Hematopoietic multipotent progenitor cell treated with erythropoietin and hydrocortisone succinate and interleukin-3 and kit ligand, for 8 days (in vitro differentiated cells): Measurements from ENCODE around the gene BOLA3.
"Not testable (repeated sequence)": the region's sequence is repeated elsewhere in the genome, so short reads cannot be mapped to it uniquely, and the experiment has no call there.

Experiments used
- DNase-seq: peaks from one replicate; pipeline ENCODE4 v3.0.0-alpha.2; 2015

The BOLA3 gene

DNA sequence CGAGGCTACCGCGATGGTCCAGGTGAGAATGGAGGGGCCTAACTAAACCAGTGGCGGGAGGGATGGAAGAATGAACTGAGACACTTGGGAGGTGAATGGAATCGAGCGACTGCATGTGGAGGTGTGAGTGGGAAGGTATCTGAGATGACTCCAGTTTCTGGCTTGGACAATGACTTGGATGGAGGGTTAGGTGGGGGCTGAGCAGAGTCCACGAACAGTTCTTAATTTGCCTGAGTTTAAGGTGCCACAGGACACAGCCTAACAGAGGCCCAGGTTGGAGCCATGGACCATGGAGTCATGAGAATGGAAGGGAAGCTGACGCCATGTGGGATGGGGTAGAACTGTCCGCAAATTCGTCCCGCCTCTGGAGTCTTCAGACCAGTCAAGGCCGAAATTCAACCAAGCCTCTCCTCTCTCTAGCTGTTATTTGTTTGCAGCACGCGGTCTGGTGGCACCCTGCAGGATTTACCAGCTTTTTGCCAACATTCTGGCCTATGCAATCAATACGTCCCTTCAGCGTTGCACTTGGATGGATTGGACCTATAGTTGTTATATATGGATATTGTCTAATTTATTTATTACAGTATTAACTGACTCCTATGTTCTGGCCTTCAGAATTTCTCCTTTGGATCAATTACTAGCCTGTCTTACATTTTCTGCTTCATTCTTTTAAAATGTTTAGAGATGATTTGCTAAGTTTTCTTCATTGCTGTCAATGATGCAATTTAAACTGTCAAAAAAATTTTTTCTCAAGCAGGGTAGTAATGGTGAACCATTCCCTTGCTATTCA is 940 bp upstream of the BOLA3 start:
- peak; percentile 34 for DNase-seq

DNA sequence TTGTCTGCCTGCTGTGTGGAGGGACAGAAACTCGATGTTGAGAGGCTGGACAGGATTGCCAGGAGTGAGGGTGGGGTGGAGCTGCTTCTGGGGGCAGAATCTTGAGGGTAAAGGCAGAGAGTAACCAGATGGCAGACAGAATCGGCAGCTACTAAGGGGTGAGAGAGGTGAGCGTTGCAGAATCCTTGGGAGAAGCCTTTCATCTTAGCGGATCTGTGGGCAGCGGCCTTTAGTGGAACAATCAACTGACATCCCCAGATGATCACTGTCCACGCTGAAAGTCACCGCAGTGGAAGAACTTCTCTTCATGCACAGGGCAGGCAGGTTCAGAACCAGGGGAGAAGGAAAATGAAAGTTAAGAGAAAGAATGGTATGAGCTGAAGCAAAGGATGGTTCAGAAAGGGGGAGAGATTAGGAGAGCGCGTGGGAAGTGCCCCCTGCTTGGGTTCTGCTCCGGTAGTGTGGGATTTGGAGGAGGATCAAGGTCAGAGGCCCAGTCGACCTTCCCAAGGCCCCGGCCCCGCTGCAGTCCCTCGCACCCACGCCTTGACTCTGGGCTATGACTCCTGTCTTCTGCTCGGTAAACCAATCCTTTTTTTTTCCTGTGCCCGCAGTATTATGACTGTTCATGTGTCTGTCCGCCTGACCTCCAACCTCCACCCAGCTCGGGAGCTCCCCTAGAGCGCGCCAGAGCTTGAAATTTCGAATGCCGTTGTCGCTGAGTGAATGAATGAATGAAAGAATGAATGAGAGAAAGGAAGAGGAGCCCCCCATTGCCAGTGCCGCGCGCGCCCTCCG is 584 bp downstream of the BOLA3 start:
- peak; percentile 24 for DNase-seq

DNA sequence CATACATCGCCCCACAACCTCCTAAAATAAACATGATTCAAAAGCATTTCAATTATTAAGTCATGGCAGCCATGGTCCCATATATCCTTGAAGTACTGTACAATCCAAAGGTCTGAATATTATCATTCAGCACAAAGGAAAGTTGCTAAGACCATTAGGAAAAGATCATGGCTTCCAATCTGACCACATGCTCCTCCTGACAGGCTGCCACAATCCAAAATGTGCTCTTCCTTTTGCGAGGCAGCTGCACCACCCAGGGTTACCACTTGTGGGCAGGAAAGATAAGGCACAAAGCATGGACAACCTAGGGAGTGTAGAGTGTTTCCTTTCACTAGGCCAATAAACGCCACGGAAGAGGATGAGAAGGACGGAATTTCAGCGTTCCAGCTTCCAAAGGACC is 5.4 kb downstream of the BOLA3 start:
- DNase-seq = peak; percentile 87

DNA sequence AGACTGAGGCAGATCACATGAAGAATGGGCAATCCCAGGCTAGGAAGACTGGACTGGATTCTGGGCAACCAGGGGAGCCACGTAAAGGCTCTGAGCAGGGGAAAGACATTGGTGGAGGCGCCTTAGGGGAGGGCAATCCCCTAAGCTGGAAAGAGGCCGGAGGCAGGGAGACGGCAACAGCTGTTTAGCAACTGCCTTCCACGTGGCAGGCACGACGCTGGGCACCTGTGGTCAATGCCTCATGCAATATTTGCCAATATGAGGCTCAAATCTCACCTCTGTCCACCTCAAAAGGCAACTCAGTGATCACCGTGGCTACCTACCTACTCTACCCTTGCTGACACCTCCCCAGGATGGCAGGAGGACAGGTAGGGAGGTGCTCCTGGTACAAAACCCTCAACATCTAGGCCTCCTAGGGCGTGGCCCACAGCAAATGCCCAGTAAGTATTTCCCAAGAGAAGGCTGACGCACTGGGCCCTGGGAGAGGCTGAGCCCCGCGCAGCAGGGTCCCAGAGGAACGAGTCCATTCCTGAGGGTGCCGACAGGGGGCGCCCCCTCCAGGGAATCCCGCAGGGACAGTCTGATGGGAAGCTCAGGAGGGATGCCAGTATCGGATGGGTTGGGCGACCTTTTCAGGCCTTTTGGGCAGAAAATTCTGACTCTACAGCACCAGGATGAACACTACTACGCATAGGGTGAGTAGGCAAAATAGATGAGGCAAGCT is 8.9 kb downstream of the BOLA3 start:
- no peak for DNase-seq

DNA sequence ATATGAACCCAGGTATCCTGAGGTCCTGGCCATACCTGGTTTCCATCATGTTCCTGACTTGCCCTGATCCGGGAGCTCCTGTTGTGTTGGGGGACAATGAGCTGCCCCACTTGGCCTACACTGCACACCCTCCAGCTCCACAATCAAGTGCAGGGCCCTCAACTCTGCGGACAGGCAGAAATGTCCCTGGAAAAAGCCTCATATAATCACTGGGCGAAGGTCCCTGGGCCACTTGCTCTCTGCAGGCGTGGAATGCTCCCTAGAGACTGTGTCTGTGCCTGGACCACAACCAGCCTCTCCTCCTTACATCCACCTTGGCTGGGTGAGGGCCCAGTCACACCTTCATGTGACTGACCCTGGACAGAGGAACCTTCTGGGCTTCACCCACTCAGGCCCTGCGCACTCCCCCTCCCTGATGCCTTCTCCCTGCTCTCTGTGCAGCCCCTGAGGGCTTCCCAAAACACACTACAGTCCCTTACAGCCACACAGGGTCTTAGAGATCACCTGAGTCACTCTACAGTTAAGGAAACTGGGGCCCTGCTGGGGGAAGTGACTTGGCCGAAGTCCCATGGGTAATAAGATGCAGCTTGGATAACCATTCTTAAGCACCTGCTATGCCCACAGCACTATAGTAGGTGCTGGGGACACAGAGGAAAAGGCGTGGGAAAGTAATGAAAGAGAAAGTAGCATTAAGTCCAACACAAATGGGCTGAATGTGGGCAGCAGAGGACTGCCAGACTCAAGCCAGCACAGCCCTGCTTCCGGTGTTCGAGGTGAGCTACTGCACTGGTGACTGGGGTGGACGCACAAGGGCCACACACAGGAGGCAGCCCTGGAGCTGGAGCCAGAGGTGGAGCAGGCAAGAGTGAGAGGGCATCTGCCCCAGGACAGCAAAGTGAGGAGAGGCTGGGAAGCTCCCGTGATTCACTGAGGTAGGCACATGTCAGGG is 9.8 kb downstream of the BOLA3 start:
- DNase-seq = peak; percentile 14

DNA sequence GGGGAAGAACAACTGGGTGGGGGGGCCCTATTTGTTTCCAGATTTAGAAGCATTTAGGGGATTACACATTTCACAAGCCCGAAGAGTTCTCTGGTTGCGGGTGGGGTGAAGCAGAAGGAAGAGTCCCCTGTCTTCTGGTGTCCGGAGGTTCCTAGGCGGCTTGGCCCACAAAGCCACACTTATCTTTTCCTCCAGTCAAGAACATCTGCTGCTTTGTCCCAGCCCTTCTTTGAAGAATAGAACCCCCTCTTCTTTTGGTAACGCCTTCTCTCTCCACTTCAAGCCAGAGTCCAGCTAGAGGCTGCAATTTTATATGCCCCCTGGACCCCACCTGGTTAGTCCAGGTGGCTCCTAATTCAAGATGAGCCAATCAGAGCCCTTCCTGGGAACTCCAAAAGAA is 15.8 kb downstream of the BOLA3 start:
- peak; percentile 93 for DNase-seq

DNA sequence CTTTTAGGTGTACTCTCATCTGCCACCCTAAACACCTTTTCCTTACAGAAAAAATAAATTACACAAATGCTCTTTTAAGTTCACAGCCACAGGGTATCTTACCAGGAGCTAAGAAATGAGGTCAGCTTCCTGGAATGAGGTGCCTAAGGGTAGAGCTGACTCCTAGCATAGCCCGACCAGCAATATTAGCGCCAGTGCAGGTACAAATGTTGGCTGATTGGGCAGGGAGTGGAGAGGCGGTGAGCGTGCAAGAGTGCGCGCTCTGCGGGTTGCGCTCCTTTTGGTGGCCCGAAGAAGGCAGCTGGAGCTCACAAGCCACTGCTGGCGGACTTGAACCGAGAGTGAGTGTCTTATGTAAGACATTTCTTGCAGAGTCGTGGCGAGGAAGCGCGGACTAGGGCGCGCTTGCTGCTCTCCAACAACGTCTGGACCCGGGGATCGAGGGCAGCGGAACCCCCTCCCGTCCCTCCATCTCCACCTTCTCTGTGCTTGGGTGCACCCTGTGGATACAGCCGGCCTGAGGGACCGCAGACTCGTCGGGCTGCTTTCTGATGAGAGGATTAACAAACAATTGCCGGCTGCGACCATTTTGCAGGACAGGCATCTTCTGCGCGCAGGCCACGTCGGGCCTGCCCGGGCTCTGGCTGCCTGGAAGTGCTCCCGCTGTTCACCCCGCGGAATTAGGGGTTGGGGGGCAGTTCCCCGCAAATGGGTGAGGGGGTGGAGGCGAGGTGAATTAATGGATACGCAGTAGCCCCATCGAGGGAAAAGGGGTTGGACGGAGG is 17.3 kb downstream of the BOLA3 start:
- DNase-seq = no peak

DNA sequence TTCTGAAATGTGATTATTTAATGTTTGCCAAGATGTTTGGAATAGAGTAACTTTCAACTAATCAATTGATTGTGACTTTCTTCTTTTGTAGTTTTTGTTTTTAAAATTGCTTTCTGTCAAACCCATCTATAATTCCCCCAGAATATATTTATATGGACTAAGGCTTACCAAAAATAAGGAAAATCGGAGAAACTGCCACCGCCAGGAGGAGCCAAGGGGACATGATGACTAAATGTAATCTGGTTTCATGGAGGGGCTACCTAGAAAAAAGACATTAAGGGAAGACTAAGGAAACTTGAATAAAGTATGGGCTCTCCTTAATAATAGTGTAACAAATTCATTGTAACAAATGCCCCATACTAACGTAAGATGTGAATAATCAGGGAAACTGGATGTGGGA is 19.5 kb downstream of the BOLA3 start:
- no peak for DNase-seq

DNA sequence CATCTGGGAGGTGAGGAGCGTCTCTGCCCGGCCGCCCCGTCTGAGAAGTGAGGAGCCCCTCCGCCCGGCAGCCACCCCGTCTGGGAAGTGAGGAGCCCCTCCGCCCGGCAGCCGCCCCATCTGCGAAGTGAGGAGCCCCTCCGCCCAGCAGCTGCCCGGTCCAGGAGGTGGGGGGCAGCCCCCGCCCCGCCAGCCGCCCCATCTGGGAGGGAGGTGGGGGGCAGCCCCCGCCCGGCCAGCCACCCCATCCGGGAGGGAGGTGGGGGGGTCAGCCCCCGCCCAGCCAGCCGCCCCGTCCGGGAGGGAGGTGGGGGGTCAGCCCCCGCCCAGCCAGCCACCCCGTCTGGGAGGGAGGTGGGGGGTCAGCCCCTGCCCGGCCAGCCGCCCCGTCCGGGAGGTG is 23.8 kb downstream of the BOLA3 start:
- DNase-seq = not testable (repeated sequence)

DNA sequence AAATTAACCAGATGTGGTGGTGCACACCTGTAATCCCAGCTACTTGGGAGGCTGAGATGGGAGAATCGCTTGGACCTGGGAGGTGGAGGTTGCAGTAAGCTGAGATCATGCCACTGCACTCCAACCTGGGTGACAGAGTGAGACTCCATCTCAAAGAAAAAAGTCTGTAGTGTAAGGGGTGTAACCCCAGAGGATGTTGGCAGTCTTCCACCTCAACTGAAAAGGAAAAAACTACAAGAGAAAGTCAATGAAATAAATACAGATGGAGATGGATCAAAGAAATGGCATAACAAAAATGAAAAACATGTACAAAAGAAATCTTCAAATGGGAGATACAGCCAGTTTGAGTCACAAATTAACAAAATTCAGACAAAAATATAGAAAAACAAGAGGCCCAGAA is 25.9 kb downstream of the BOLA3 start:
- DNase-seq = peak; percentile 53

DNA sequence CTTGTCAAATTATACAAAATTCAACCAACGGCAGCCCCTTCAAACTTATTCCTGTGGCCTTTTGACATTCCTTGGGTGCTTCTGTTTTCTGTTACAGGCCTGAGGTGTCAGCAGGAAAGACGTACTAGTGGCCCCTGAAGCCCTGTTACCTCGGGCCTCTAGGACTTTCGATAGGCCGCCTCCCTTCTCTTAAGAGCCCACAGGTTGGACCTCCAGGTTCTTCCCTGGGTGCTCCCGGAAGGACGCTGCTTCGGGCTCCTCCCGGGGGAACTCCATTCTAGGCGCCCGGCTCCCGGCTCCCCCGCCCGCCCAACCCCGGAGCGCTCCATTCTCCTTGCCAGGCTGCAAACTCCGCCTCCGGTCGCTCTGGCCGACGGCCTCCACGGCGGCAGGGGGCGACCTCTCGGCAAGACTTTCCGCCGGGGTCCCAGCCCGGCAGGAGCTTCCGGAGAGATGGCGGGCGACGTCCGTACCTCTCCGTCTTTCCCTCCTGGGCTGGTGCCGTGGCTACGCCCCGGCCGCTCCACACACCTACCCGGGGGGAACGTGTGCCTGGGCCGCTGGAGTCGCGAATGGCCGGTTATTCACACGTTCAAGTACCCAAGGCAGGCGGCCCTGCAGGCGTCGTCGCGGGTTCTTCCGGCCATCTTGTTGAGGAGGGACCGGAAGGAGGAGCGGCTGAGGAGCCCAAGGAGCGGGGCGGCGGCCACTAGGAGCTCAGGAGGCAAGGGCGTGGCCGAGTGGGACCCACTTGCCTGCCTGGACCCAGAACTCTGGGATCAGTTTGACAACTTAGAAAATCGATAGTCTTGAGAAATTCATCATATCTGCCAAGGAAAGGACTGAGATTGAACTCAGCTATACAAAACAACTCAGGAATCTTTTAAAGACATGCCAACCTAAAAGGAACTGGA is 27.5 kb downstream of the BOLA3 start:
- peak; percentile 87 for DNase-seq

DNA sequence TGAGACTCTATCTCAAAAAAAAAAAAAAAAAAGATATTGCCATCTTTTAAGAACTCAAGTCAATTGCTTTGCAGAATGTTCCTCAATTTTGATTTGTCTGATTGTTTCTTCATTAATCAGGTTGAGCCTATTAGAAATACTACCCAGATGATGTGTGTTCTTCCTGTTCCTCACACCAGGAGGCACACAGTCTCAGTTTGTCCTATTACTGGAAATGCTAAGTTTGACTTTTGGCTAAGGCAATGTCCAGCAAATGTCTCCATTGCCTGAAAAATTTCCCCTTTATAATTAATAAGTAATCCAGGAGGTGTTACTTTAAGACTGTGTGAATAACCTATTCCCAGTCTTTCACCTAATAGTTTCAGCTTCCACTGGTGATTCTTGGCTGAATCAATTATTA is 28.4 kb downstream of the BOLA3 start:
- peak; percentile 70 for DNase-seq

DNA sequence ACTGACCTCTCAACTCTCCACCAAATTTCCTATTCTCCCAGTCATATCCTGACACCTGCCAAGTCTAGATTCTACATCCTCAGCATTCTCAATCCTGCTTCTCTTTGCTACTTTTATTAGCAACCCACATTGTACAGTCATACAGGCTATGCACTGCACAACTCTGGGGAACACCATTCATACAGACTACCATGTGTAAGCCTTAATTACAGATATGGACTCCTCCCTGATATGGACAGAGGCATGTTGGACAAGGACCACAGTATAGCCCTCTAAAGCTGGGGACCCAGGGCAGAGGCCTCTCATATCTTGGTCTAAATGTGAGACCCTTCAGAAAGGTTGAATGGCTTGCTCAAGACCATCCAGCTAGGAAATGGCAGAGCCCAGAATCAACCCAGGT is 36.3 kb downstream of the BOLA3 start:
- no peak for DNase-seq

DNA sequence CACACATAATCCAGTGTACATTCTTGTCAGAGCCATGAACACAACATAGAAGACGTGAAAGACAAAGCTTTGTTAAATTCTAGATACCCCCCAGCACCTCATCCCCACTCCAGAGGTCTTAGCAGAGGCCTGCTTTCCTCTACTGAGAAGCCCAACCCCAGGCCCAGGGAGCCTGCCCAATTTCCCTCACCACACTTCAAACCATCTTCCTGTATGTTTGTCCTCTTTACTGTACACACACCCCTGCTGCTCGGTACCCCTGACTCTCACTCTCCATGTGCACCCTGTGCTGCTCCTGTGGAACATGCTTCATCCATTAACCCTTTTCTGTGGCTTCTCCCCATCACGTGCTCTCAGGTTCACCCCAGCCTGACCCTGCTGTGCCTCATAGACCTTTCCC is 37.2 kb downstream of the BOLA3 start:
- no peak for DNase-seq

DNA sequence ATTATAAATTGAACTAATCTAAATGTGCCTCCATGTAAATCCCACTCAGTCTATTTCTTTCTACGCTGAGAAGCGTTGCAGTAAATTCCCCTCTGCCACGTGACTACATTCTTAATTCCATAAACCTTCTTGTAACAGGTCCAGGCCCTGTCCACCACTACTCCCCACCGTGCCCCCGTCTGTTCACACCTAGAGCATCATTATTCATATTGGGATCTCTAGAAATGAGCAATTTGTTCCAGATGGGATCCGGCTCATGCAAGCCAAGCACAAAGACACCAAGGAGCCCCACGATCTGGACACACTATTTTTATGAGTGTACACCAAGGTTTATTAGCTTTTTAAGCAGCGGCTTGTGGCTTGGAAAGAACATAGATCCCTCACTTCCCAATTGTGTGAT is 38.2 kb downstream of the BOLA3 start:
- DNase-seq = no peak

DNA sequence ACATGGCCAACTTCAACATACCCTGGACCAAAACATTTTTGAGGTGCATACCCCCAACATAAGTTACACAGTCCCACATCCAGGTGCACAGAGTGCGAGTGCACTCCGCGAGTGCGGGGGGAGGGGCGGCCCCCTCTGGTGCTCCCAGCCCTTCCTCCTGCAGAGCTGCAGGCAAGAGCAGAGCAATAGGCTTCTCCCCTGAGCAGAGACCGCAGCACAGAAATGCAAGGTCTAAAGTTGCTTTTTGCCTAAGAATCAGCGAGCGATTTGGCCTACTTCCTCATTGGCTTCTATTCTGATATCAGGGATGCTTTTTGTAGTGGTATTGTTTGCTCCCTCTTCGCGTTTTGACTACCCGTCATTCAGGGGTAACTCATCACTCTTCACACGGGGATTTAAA is 40.6 kb downstream of the BOLA3 start:
- no peak for DNase-seq

DNA sequence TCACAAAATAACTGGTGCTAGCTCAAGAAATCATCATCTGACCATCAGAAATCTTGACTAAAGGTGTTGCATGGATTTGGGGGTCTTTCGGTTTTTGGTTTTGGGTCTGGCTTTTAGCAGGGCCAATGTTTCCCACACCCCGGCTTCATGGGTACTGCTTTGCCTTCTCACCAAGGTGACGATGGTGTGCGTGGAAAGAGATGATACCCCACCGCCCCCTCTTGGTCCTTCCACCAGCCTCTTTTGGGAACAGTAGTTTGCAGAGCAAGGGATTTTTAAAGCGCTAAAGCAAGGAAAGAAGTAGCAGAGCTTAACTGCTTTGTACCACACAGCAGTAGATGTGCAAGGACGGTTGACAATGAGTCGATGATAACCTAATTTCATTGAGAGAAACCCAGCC is 42.3 kb downstream of the BOLA3 start:
- DNase-seq = no peak

DNA sequence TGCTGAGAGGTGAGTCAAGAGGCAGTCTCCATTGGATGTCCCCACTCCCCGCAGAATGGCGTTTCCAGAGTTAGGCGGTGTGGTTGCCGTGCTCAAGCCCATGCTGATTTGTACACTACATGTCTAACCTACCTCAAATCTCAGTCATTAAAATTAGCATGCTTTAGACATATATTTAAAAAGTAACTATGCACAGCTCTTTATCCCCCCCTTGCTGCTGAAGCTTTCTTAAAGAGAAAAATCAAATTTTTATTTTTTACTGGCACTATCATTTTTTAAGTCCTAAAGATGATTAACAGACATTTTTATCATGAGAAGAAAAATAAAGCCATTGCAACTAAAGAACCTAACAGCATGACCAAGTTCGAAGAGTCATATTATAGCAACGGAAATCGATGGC is 42.9 kb downstream of the BOLA3 start:
- no peak for DNase-seq

DNA sequence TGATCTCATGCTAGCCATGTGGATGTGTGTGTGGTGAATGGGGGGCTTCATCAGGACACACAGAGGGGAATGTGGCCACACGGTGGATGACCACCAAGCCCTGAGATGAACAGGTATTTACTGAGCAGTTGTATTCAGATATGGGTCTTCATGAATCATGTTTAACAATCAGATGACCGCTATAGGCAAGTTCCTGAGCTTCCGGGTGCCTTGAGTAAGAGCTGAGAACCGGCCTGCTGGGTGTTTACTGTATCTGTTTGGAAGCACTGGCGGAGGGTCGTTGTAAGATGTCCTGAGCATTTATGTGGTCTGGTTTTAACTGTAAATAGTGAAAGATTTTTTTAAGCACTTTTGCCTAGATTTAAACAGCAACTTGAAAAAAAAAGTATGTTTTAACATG is 43.9 kb downstream of the BOLA3 start:
- DNase-seq = no peak

DNA sequence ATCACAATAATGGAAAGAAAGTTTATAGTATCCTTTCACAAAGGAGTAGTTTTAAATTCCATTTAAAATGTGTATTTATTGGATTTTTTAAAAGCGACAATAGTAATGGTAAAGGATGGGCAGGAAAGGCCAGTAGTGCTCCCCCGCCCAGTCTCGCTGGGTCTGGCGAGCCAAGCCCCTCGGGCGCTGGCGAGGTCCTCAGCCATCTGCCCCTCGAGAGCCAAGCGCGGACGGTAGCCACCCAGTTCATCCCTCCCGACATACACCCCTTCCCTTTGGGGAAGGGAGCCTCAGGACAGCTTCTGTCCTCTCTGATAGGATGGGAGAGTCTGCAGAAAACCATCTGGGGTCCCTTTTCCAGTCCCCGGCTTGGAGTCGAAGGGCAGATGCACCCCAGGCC is 45.2 kb downstream of the BOLA3 start:
- DNase-seq = no peak
